H1 (cell line): Measurements from ENCODE around the gene ART5. TPM values are rescaled to one million over a fixed set of nuclear protein-coding genes. Genes with fewer than 3 reads are reported as not detected.
A peak's percentile ranks its signal among the peaks of the same experiment; 100 is the strongest.

Source experiments
- CTCF ChIA-PET: fragments of 300-600 bp; sonication (Branson Sonifier 250); formaldehyde crosslinking; loops from one replicate; lab custom pipeline; 2021; ENCODE audit not compliant: partially characterized antibody; lab: Charles Lee
- POLR2A ChIA-PET: fragments of 300-600 bp; sonication (Branson Sonifier 250); formaldehyde crosslinking; loops from one replicate; lab custom pipeline; 2021; ENCODE audit warnings: inconsistent platforms; ENCODE audit not compliant: partially characterized antibody; lab: Charles Lee
- DNase-seq, 2 experiments: peaks; one replicate each; pipeline versions ENCODE4 v3.0.0 to v3.0.0-alpha.2; 2010 to 2022; ENCODE audit warnings: low spot score in 2 of 2, low read depth in 1 of 2, mixed read lengths in 1 of 2
- FAIRE-seq: peaks from 2 replicates; lab custom pipeline; 2011; peaks lifted over from hg19 to GRCh38; lab: Jason Lieb, UNC
- H2AFZ ChIP-seq: 2 replicates; pipeline ENCODE4 v1.8.1; 2012; ENCODE audit warnings: low read length, inconsistent platforms
- H2AK5ac ChIP-seq: 2 replicates; pipeline ENCODE4 v1.6.1; 2013; ENCODE audit warnings: low read depth, low read length
- H2BK120ac ChIP-seq: replicated peaks from 2 replicates; pipeline ENCODE3; 2013; ENCODE audit warnings: low read depth, low read length, inconsistent platforms
- H2BK12ac ChIP-seq: 2 replicates; pipeline ENCODE4 v1.6.1; 2013; ENCODE audit warnings: low read depth, low read length
- H2BK15ac ChIP-seq: 2 replicates; pipeline ENCODE4 v1.6.1; 2013; ENCODE audit warnings: low read length
- H2BK20ac ChIP-seq: 2 replicates; pipeline ENCODE4 v1.6.1; 2013; ENCODE audit warnings: low read length
- H2BK5ac ChIP-seq: 2 replicates; pipeline ENCODE4 v1.6.1; 2013; ENCODE audit warnings: low read depth, low read length
- H3K14ac ChIP-seq: 2 replicates; pipeline ENCODE4 v1.6.1; 2013; ENCODE audit warnings: inconsistent platforms; ENCODE audit not compliant: insufficient read length
- H3K18ac ChIP-seq: 2 replicates; pipeline ENCODE4 v1.6.1; 2013; ENCODE audit warnings: low read length; ENCODE audit errors: extremely low read depth
- H3K23ac ChIP-seq: 2 replicates; pipeline ENCODE4 v1.6.1; 2013; ENCODE audit warnings: inconsistent platforms; ENCODE audit not compliant: insufficient read length
- H3K23me2 ChIP-seq: 2 replicates; pipeline ENCODE4 v1.6.1; 2013; ENCODE audit warnings: low read depth, low read length
- H3K27ac ChIP-seq: 2 replicates; pipeline ENCODE4 v1.6.1; 2011; ENCODE audit warnings: low read depth, low read length, inconsistent platforms
- H3K27me3 ChIP-seq, 4 experiments: replicated peaks in 1 of 4; 1 replicate in 1 of 4; 2 replicates in 3 of 4; pipeline versions ENCODE4 v1.6.1 to v1.8.1; 2011 to 2013; ENCODE audit warnings: low read length in 3 of 4, mild to moderate bottlenecking in 3 of 4, inconsistent platforms in 2 of 4, mixed read lengths in 2 of 4, moderate library complexity in 1 of 4; ENCODE audit not compliant: control insufficient read depth in 3 of 4, insufficient read depth in 3 of 4; ENCODE audit errors: extremely low read depth in 1 of 4
- H3K36me3 ChIP-seq, 4 experiments: 2 replicates each; pipeline versions ENCODE4 v1.6.1 to v1.8.1; 2011 to 2013; ENCODE audit warnings: mild to moderate bottlenecking in 4 of 4, low read length in 3 of 4, moderate library complexity in 2 of 4, control low read depth in 1 of 4, inconsistent platforms in 1 of 4; ENCODE audit not compliant: insufficient read depth in 4 of 4, control insufficient read depth in 2 of 4
- H3K4ac ChIP-seq: replicated peaks from 2 replicates; pipeline ENCODE3; 2013; ENCODE audit warnings: low read length, low read depth, mixed read lengths, inconsistent platforms; ENCODE audit not compliant: insufficient read length
- H3K4me1 ChIP-seq, 4 experiments: replicated peaks in 1 of 4; 1 replicate in 1 of 4; 2 replicates in 3 of 4; pipeline versions ENCODE4 v1.6.1 to v1.8.1; 2011 to 2013; ENCODE audit warnings: low read length in 3 of 4, inconsistent platforms in 2 of 4, mixed read lengths in 1 of 4; ENCODE audit not compliant: insufficient read depth in 4 of 4, control insufficient read depth in 3 of 4
- H3K4me2 ChIP-seq, 2 experiments: 2 replicates each; pipeline versions ENCODE4 v1.6.1 to v1.8.1; 2011 to 2013; ENCODE audit warnings: low read depth in 2 of 2, low read length in 2 of 2, control low read depth in 1 of 2, inconsistent platforms in 1 of 2, mild to moderate bottlenecking in 1 of 2; ENCODE audit not compliant: insufficient read depth in 1 of 2
- H3K4me3 ChIP-seq, 4 experiments: fragments of 200-600, 300-600 bp in 1 of 4; sonication (generic), shearing (Covaris generic), sonication (Bioruptor Twin) in 1 of 4; 2 replicates each; pipeline versions ENCODE4 v1.5.1 to v1.8.1; 2011 to 2016; ENCODE audit warnings: low read length in 4 of 4, low read depth in 3 of 4, control low read depth in 2 of 4, inconsistent platforms in 2 of 4, mild to moderate bottlenecking in 2 of 4, mixed read lengths in 1 of 4, moderate library complexity in 1 of 4; ENCODE audit not compliant: insufficient read depth in 2 of 4; ENCODE audit errors: extremely low read depth in 1 of 4
- H3K56ac ChIP-seq: replicated peaks from 2 replicates; pipeline ENCODE3; 2013; ENCODE audit warnings: low read depth, mild to moderate bottlenecking, mixed read lengths, low read length, inconsistent platforms; ENCODE audit not compliant: insufficient read length
- H3K79me1 ChIP-seq: 2 replicates; pipeline ENCODE4 v1.6.1; 2013; ENCODE audit warnings: low read depth, low read length, control low read depth
- H3K79me2 ChIP-seq, 2 experiments: 2 replicates each; pipeline versions ENCODE4 v1.6.1 to v1.8.1; 2012 to 2013; ENCODE audit warnings: low read length in 2 of 2, mild to moderate bottlenecking in 2 of 2, inconsistent platforms in 1 of 2; ENCODE audit not compliant: insufficient read depth in 2 of 2, control insufficient read depth in 1 of 2
- H3K9ac ChIP-seq, 4 experiments: replicated peaks in 1 of 4; 1 replicate in 1 of 4; 2 replicates in 3 of 4; pipeline versions ENCODE4 v1.6.1 to v1.8.1; 2011 to 2013; ENCODE audit warnings: low read depth in 3 of 4, low read length in 3 of 4, control low read depth in 2 of 4, mild to moderate bottlenecking in 2 of 4, moderate library complexity in 2 of 4, inconsistent platforms in 1 of 4; ENCODE audit errors: extremely low read depth in 1 of 4
- H3K9me3 ChIP-seq, 2 experiments: 2 replicates each; pipeline versions ENCODE4 v1.6.1 to v1.8.1; 2012 to 2013; ENCODE audit warnings: mild to moderate bottlenecking in 2 of 2, moderate library complexity in 2 of 2, control low read depth in 1 of 2, inconsistent platforms in 1 of 2, low read depth in 1 of 2, low read length in 1 of 2, mixed read lengths in 1 of 2; ENCODE audit not compliant: insufficient read depth in 2 of 2
- H4K20me1 ChIP-seq, 2 experiments: replicated peaks in 1 of 2; 2 replicates each; pipeline versions ENCODE3 to v1.8.1; 2011 to 2013; ENCODE audit warnings: inconsistent platforms in 2 of 2, low read length in 2 of 2, mild to moderate bottlenecking in 1 of 2; ENCODE audit not compliant: insufficient read depth in 2 of 2, control insufficient read depth in 1 of 2
- H4K5ac ChIP-seq: 2 replicates; pipeline ENCODE4 v1.6.1; 2013; ENCODE audit warnings: low read length, low read depth, mixed read lengths, inconsistent platforms; ENCODE audit not compliant: insufficient read length
- H4K8ac ChIP-seq: 2 replicates; pipeline ENCODE4 v1.8.0; 2013; ENCODE audit warnings: mild to moderate bottlenecking, moderate library complexity, low read length, inconsistent platforms; ENCODE audit not compliant: insufficient read depth; ENCODE audit errors: extremely low read depth
- H4K91ac ChIP-seq: replicated peaks from 2 replicates; pipeline ENCODE3; 2013; ENCODE audit warnings: low read length, mixed read lengths, inconsistent platforms; ENCODE audit not compliant: insufficient read length
- BACH1 ChIP-seq: IDR thresholded peaks from 2 replicates; pipeline ENCODE4 v1.6.1; 2012; ENCODE audit warnings: low read length, improper control_type of control experiment
- CBX5 ChIP-seq: fragments of 300-800, 300-1000 bp; sonication (generic); IDR thresholded peaks from 2 replicates; pipeline ENCODE4 v1.7.1; 2016; ENCODE audit warnings: antibody characterized with exemption, low read length, low read depth
- CBX8 ChIP-seq: fragments of 300-800, 300-1000 bp; sonication (generic); IDR thresholded peaks from 2 replicates; pipeline ENCODE4 v1.7.1; 2016; ENCODE audit warnings: low read depth, low read length, borderline replicate concordance
- CREB1 ChIP-seq: IDR thresholded peaks from 2 replicates; pipeline ENCODE4 v1.6.1; 2012; ENCODE audit warnings: inconsistent platforms
- EZH2 ChIP-seq: fragments of 200-600 bp; sonication (generic); IDR thresholded peaks from 2 replicates; pipeline ENCODE4 v1.7.1; 2012; ENCODE audit warnings: low read depth, mild to moderate bottlenecking, moderate library complexity, low read length, inconsistent platforms; ENCODE audit not compliant: severe bottlenecking
- KDM5A ChIP-seq: fragments of 200-600 bp; IDR thresholded peaks from 2 replicates; pipeline ENCODE4 v1.7.1; 2012; ENCODE audit warnings: mild to moderate bottlenecking, low read length, inconsistent platforms, mixed read lengths
- MAX ChIP-seq: IDR thresholded peaks from 2 replicates; pipeline ENCODE4 v1.6.1; 2012; ENCODE audit warnings: inconsistent platforms
- TAF1 ChIP-seq: IDR thresholded peaks from 2 replicates; pipeline ENCODE4 v1.6.1; 2011; ENCODE audit warnings: mild to moderate bottlenecking, low read depth, low read length
- ZNF274 ChIP-seq: IDR thresholded peaks from 2 replicates; pipeline ENCODE4 v1.7.0; 2012; ENCODE audit warnings: low read length, borderline replicate concordance; ENCODE audit errors: extremely low read depth
- WGBS, 2 experiments: shearing (Covaris generic) in 1 of 2; methylation state at CpG; one replicate each; pipeline versions ENCODE4 v1.1.6 to v1.1.7; 2013 to 2015; ENCODE audit warnings: low lambda C conversion rate in 2 of 2, mixed read lengths in 2 of 2, inconsistent platforms in 1 of 2, low coverage in 1 of 2, missing lambda C conversion rate in 1 of 2; ENCODE audit not compliant: insufficient replicate concordance in 2 of 2, insufficient coverage in 1 of 2, insufficient read length in 1 of 2; ENCODE audit errors: extremely low coverage in 1 of 2, missing lambda C conversion rate in 1 of 2; 5-methylcytosine and 5-hydroxymethylcytosine counted together
- polyA plus RNA-seq, 7 experiments: library from polyadenylated mRNA; depleted of rRNA in 3 of 7; stranded (reverse) in 5 of 7; unstranded in 2 of 7; fragments of >200 nt in 5 of 7; fragments of 200-250 nt in 2 of 7; gene quantifications; 1 replicate in 5 of 7; 2 replicates in 1 of 7; 4 replicates in 1 of 7; pipeline versions ENCODE4 v1.2.1 to v1.2.3, GENCODE V29; 2011 to 2013; ENCODE audit warnings: missing spikeins in 2 of 7, mixed read lengths in 2 of 7
- total RNA-seq: library from RNA; stranded (reverse); fragmentation: NEBNext Ultra II Directional; extraction: Animal tissue kit (Norgen Biotek cat#: 25700); gene quantifications from 2 replicates; pipeline ENCODE4 v1.2.1, GENCODE V29; 2021

ART5 gene
- total and polyA plus RNA-seq, 2 of the 8 experiments (the other 6 are each of a cell fraction or from before 2014, with no cell fraction given) = 6.0 to 7.5 TPM

GRCh38 chr11:3616721-3617460 is 24.9 kb downstream of the ART5 start:
- H2BK120ac ChIP-seq = peak overlapping the region; percentile 12
- H2AK5ac ChIP-seq = no peak overlapping the region; the same call in 1 of the 2 replicates
- H4K8ac ChIP-seq = no peak overlapping the region; the same call in 1 of the 2 replicates
- H3K56ac ChIP-seq = no peak overlapping the region
- FAIRE-seq (no peak), DNase-seq (no peak)
- no peaks in the 10 kb centered on the region for H3K27me3 ChIP-seq
- no peak overlapping the region for H3K4ac ChIP-seq
- no peaks in the 10 kb centered on the region for H4K20me1 ChIP-seq
- H3K18ac ChIP-seq = no peak overlapping the region; the same call in 1 of the 2 replicates
- peak overlapping the region; percentile 77 for H4K91ac ChIP-seq
- H4K5ac ChIP-seq = no peak overlapping the region
- H3K27ac ChIP-seq = no peak overlapping the region
- H3K23ac ChIP-seq = no peak overlapping the region
- no peak overlapping the region for H3K4me3 ChIP-seq
- no peak overlapping the region for H3K4me2 ChIP-seq
- CTCF ChIA-PET = interaction anchor here (0.5 to 1.2 kb wide), 3 partner anchors 36 to 192 kb away, joined by 3 to 4 read pairs (median 3); no protein-coding TSS in a partner anchor
- no peak overlapping the region for H3K9ac ChIP-seq
- H3K36me3 ChIP-seq = no peaks in the 10 kb centered on the region
- H2AFZ ChIP-seq = no peak overlapping the region
- H3K79me2 ChIP-seq = no peaks in the 10 kb centered on the region
- no peaks in the 10 kb centered on the region; the same call in 1 of the 2 replicates for H3K23me2 ChIP-seq
- peak overlapping the region; percentile 95; the same call in 1 of the 2 replicates for H2BK12ac ChIP-seq
- H3K9me3 ChIP-seq = 0 out of 4 replicates have a peak, but pooled peaks cover 0 to 3% of the 10 kb centered on the region in 2 experiments
- POLR2A ChIA-PET = no interaction called here
- H3K79me1 ChIP-seq = no peaks in the 10 kb centered on the region
- peak overlapping the region; percentile 82; the same call in 1 of the 2 replicates for H2BK5ac ChIP-seq
- no peak overlapping the region for H3K14ac ChIP-seq
- H2BK20ac ChIP-seq = peak overlapping the region; percentile 80; the same call in 1 of the 2 replicates
- TF ChIP-seq CBX5 (no peak), CREB1 (no peak), CBX8 (no peak), EZH2 (no peak), BACH1 (no peak), MAX (no peak), TAF1 (no peak), ZNF274 (no peak), KDM5A (no peak)
- 86% methylated on average over 24 of the region's 25 CpGs; no CpG with 5 or more reads in 1 of the 2 experiments for WGBS, 2 experiments
- peak overlapping the region; percentile 46; the same call in 1 of the 2 replicates for H2BK15ac ChIP-seq
- H3K4me1 ChIP-seq = peaks cover 0 to 2% (median 0%) of the 10 kb centered on the region in 4 experiments; a peak in 3 of 7 replicates
